HepG2 (cell line): ENCODE data around the gene SMYD1. TPM values are rescaled to one million over a fixed set of nuclear protein-coding genes. Genes with fewer than 3 reads are reported as not detected.

Experiments
- ARNT2 ChIP-seq: sonication (generic); formaldehyde crosslinking; IDR thresholded peaks from 2 replicates; pipeline ENCODE4 v1.8.0; 2022; ENCODE audit warnings: mild to moderate bottlenecking, low read depth, missing genetic modification reagents, moderate library complexity
- EHMT2 ChIP-seq: fragments of 200-600 bp; sonication (generic); IDR thresholded peaks from 2 replicates; pipeline ENCODE4 v1.7.0; 2017; ENCODE audit warnings: antibody characterized with exemption, low read depth, low read length, borderline replicate concordance
- FOXM1 ChIP-seq: sonication (generic); formaldehyde crosslinking; IDR thresholded peaks from 2 replicates; pipeline ENCODE4 v1.5.0; 2020; ENCODE audit warnings: missing genetic modification reagents
- FUBP1 ChIP-seq: sonication (generic); formaldehyde crosslinking; IDR thresholded peaks from 2 replicates; pipeline ENCODE4 v1.5.1; 2020; ENCODE audit warnings: missing genetic modification reagents, mild to moderate bottlenecking, borderline replicate concordance
- IKZF4 ChIP-seq: sonication (generic); formaldehyde crosslinking; IDR thresholded peaks from 2 replicates; pipeline ENCODE4 v1.5.1; 2020; ENCODE audit warnings: borderline replicate concordance, mild to moderate bottlenecking, low read depth, missing genetic modification reagents; ENCODE audit errors: not compliant biosample characterization
- IRF1 ChIP-seq: sonication (generic); formaldehyde crosslinking; IDR thresholded peaks from 2 replicates; pipeline ENCODE4 v1.4.0; 2020; ENCODE audit warnings: low read depth, mild to moderate bottlenecking, missing genetic modification reagents
- KLF16 ChIP-seq, 2 experiments: sonication (generic) in 1 of 2; formaldehyde crosslinking in 1 of 2; IDR thresholded peaks; 2 replicates each; pipeline versions ENCODE4 v1.6.1 to v1.8.0; 2016 to 2023; ENCODE audit warnings: missing genetic modification reagents in 2 of 2, missing compliant biosample characterization in 1 of 2
- MEIS1 ChIP-seq: sonication (generic); formaldehyde crosslinking; IDR thresholded peaks from 2 replicates; pipeline ENCODE4 v1.9.0; 2021; ENCODE audit warnings: mild to moderate bottlenecking, missing genetic modification reagents, moderate library complexity, borderline replicate concordance
- MTA1 ChIP-seq: sonication (generic); formaldehyde crosslinking; IDR thresholded peaks from 2 replicates; pipeline ENCODE4 v1.4.0; 2020; ENCODE audit warnings: missing genetic modification reagents, mild to moderate bottlenecking, borderline replicate concordance
- NFE2L1 ChIP-seq: sonication (generic); formaldehyde crosslinking; IDR thresholded peaks from 2 replicates; pipeline ENCODE4 v1.4.0; 2020; ENCODE audit warnings: missing genetic modification reagents, mild to moderate bottlenecking, borderline replicate concordance
- NFKB2 ChIP-seq: sonication (generic); formaldehyde crosslinking; IDR thresholded peaks from 2 replicates; pipeline ENCODE4 v1.4.0; 2020; ENCODE audit warnings: missing genetic modification reagents, borderline replicate concordance
- PCBP1 ChIP-seq: fragments of 200-400 bp; formaldehyde crosslinking; IDR thresholded peaks from 2 replicates; pipeline ENCODE4 v1.6.1; 2017; ENCODE audit warnings: mild to moderate bottlenecking, low read depth, low read length, borderline replicate concordance
- PHF5A ChIP-seq: IDR thresholded peaks from one replicate; pipeline ENCODE4 v1.6.1; 2018; ENCODE audit warnings: low read depth, missing genetic modification reagents; ENCODE audit not compliant: unreplicated experiment
- PPARG ChIP-seq: conservative IDR thresholded peaks from 2 replicates; pipeline ENCODE4 v1.6.1; 2016; ENCODE audit warnings: missing biosample characterization, missing genetic modification reagents
- SMYD3 ChIP-seq: sonication (generic); formaldehyde crosslinking; IDR thresholded peaks from 2 replicates; pipeline ENCODE4 v1.8.1; 2023; ENCODE audit warnings: mild to moderate bottlenecking, missing genetic modification reagents
- ZBTB2 ChIP-seq: sonication (generic); formaldehyde crosslinking; IDR thresholded peaks from 2 replicates; pipeline ENCODE4 v1.8.0; 2022; ENCODE audit warnings: low read depth, missing genetic modification reagents
- ZNF329 ChIP-seq: sonication (generic); formaldehyde crosslinking; IDR thresholded peaks from 2 replicates; pipeline ENCODE4 v1.9.0; 2021; ENCODE audit warnings: low read depth, mild to moderate bottlenecking, missing genetic modification reagents
- ZNF335 ChIP-seq: sonication (generic); formaldehyde crosslinking; IDR thresholded peaks from 2 replicates; pipeline ENCODE4 v1.4.0; 2020; ENCODE audit warnings: missing genetic modification reagents
- ZNF644 ChIP-seq: IDR thresholded peaks from 2 replicates; pipeline ENCODE4 v1.6.1; 2016; ENCODE audit warnings: low read depth
- ZNF709 ChIP-seq: sonication (generic); formaldehyde crosslinking; IDR thresholded peaks from 2 replicates; pipeline ENCODE4 v1.5.0; 2020; ENCODE audit warnings: mild to moderate bottlenecking, missing genetic modification reagents
- ZNF777 ChIP-seq: sonication (generic); formaldehyde crosslinking; IDR thresholded peaks from 2 replicates; pipeline ENCODE4 v1.4.0; 2020; ENCODE audit warnings: missing genetic modification reagents
- ZSCAN21 ChIP-seq: sonication (generic); formaldehyde crosslinking; IDR thresholded peaks from 2 replicates; pipeline ENCODE4 v1.8.0; 2022; ENCODE audit warnings: mild to moderate bottlenecking, missing genetic modification reagents, moderate library complexity, borderline replicate concordance
- polyA plus RNA-seq, 8 experiments: library from polyadenylated mRNA; depleted of rRNA in 3 of 8; stranded (reverse) in 7 of 8; unstranded in 1 of 8; fragments of >200 nt; fragmentation: Illumina TruSeq in 4 of 8; extraction: Trizol in 4 of 8; gene quantifications; 2 replicates each; pipeline versions ENCODE4 v1.2.1 to v1.2.3, GENCODE V29; 2011 to 2016; ENCODE audit warnings: low read depth in 4 of 8, missing spikeins in 1 of 8, mixed read lengths in 1 of 8; ENCODE audit not compliant: insufficient read depth in 1 of 8
- total RNA-seq, 5 experiments: library from RNA; depleted of rRNA; stranded (reverse); fragments of >200 nt; fragmentation: Illumina TruSeq; extraction: Trizol; gene quantifications; 2 replicates each; pipeline ENCODE4 v1.2.3, GENCODE V29; 2016; ENCODE audit warnings: low read depth in 1 of 5
- TF ChIP-seq, protein P1 (sequence below): sonication (generic); formaldehyde crosslinking; conservative IDR thresholded peaks from 2 replicates; pipeline ENCODE4 v1.8.0; 2022; ENCODE audit warnings: mild to moderate bottlenecking, moderate library complexity, missing genetic modification reagents

The SMYD1 gene
- total and polyA plus RNA-seq, 2 of the 13 experiments (the other 11 are each of a cell fraction or from before 2014, with no cell fraction given) = not detected

GRCh38 chr2:88127888-88128653 lies 60.4 kb downstream of the SMYD1 start, which contains the start of gene FABP1 (continued):
- peak in 1 of 2 experiments; percentile 86; a peak in 2 of 4 replicates for TF ChIP-seq KLF16 (CRISPR knock-in tag; IDR thresholded peaks at IDR 0.05)
- peak; percentile 69; the same call in 1 of the 2 replicates for TF ChIP-seq NFKB2 (CRISPR knock-in tag)
- TF ChIP-seq ZNF335 (CRISPR knock-in tag) = peak; percentile 86; the same call in 1 of the 2 replicates
- TF ChIP-seq ZBTB2 = peak; percentile 52; the same call in 1 of the 2 replicates
- TF ChIP-seq ZNF709 (CRISPR knock-in tag) = peak; percentile 36; the same call in 1 of the 2 replicates
- no peak for TF ChIP-seq PCBP1
- TF ChIP-seq MTA1 (CRISPR knock-in tag) = no peak
- peak; percentile 7; the same call in 1 of the 2 replicates for TF ChIP-seq ZNF644
- TF ChIP-seq ZNF329 (CRISPR knock-in tag) = peak; percentile 27; the same call in 1 of the 2 replicates
- no peak; the same call in 1 of the 2 replicates for TF ChIP-seq MEIS1 (CRISPR knock-in tag)
- TF ChIP-seq FOXM1 (CRISPR knock-in tag) = no peak
- TF ChIP-seq, protein P1, sequence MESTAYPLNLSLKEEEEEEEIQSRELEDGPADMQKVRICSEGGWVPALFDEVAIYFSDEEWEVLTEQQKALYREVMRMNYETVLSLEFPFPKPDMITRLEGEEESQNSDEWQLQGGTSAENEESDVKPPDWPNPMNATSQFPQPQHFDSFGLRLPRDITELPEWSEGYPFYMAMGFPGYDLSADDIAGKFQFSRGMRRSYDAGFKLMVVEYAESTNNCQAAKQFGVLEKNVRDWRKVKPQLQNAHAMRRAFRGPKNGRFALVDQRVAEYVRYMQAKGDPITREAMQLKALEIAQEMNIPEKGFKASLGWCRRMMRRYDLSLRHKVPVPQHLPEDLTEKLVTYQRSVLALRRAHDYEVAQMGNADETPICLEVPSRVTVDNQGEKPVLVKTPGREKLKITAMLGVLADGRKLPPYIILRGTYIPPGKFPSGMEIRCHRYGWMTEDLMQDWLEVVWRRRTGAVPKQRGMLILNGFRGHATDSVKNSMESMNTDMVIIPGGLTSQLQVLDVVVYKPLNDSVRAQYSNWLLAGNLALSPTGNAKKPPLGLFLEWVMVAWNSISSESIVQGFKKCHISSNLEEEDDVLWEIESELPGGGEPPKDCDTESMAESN (CRISPR knock-in tag) = peak; percentile 85
- TF ChIP-seq IRF1 = 0 out of 2 replicates have a peak, but pooled peaks have one; percentile 85
- TF ChIP-seq FUBP1 (CRISPR knock-in tag) = peak; percentile 70; the same call in 1 of the 2 replicates
- TF ChIP-seq NFE2L1 (CRISPR knock-in tag) = no peak
- TF ChIP-seq IKZF4 = no peak
- peak; percentile 79; the same call in 1 of the 2 replicates for TF ChIP-seq ARNT2
- TF ChIP-seq SMYD3 (CRISPR knock-in tag) = peak; percentile 99
- TF ChIP-seq PPARG (CRISPR knock-in tag) = peak; percentile 100
- peak; percentile 86 for TF ChIP-seq ZSCAN21 (CRISPR knock-in tag)
- no peak for TF ChIP-seq PHF5A (CRISPR knock-in tag)
- peak; percentile 76; the same call in 1 of the 2 replicates for TF ChIP-seq EHMT2
- peak; percentile 85; the same call in 1 of the 2 replicates for TF ChIP-seq ZNF777
